Thyroid gland (tissue), 4 donors: ENCODE results near the gene TTC22.

Experiments
- POLR2A ChIP-seq, 2 donors: fragments of 450-650 bp; IDR thresholded peaks; one replicate each; pipeline ENCODE4 v1.6.1; 2017; ENCODE audit warnings: antibody characterized with exemption in 2 of 2, mild to moderate bottlenecking in 2 of 2, moderate library complexity in 1 of 2
- TF ChIP-seq, protein P1 (sequence below), 6 experiments: fragments of 200-600 bp in 3 of 6; fragments of 450-650 bp in 3 of 6; sonication (generic) in 3 of 6; IDR thresholded peaks; one replicate each; pipeline ENCODE4 v1.5.1; 2016 to 2019; ENCODE audit warnings: antibody characterized with exemption in 6 of 6, mild to moderate bottlenecking in 2 of 6, inconsistent platforms in 1 of 6, moderate library complexity in 1 of 6

DNA sequence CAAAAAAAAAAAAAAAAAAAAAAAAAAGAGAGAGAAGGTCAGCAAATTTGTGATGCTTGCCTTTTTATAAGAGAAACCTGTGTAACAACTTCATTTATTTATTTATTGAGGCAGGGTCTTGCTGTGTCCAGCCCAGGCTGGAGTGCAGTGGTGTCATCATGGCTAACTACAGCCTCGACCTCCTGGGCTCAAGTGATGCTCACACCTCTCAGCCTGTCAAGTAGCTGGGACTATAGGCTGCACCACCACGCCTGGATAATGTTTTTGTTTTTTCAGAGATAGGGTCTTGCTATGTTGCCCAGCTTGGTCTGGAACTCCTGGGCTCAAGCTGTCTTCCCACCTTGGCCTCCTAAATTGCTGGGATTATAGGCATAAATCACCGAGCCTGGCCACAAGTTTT, 43.4 kb upstream of the TTC22 start:
- TF ChIP-seq POLR2A (IDR thresholded peaks at IDR 0.05), result no peak
- TF ChIP-seq, protein P1, sequence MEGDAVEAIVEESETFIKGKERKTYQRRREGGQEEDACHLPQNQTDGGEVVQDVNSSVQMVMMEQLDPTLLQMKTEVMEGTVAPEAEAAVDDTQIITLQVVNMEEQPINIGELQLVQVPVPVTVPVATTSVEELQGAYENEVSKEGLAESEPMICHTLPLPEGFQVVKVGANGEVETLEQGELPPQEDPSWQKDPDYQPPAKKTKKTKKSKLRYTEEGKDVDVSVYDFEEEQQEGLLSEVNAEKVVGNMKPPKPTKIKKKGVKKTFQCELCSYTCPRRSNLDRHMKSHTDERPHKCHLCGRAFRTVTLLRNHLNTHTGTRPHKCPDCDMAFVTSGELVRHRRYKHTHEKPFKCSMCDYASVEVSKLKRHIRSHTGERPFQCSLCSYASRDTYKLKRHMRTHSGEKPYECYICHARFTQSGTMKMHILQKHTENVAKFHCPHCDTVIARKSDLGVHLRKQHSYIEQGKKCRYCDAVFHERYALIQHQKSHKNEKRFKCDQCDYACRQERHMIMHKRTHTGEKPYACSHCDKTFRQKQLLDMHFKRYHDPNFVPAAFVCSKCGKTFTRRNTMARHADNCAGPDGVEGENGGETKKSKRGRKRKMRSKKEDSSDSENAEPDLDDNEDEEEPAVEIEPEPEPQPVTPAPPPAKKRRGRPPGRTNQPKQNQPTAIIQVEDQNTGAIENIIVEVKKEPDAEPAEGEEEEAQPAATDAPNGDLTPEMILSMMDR (IDR thresholded peaks at IDR 0.05), result no peak
